Mononuclear cell (primary cell): ENCODE measurements around the gene RAET1L. TPM values are rescaled to one million over a fixed set of nuclear protein-coding genes. Genes with fewer than 3 reads are reported as not detected.
A peak's percentile ranks its signal among the peaks of the same experiment; 100 is the strongest.
"Not testable (repeated sequence)": the region's sequence is repeated elsewhere in the genome, so short reads cannot be mapped to it uniquely, and the experiment has no call there.

Experiments used
- H3K27me3 ChIP-seq: 2 replicates; pipeline ENCODE4 v1.6.0; 2011; ENCODE audit warnings: low read length, control low read depth; ENCODE audit not compliant: insufficient read depth
- H3K4me1 ChIP-seq: 2 replicates; pipeline ENCODE4 v1.5.1; 2011; ENCODE audit warnings: mild to moderate bottlenecking, low read length, control low read depth; ENCODE audit not compliant: insufficient read depth
- H3K4me3 ChIP-seq: 2 replicates; pipeline ENCODE4 v1.5.1; 2011; ENCODE audit warnings: mild to moderate bottlenecking, low read length, moderate library complexity
- H3K9me3 ChIP-seq: 2 replicates; pipeline ENCODE4 v1.5.1; 2011; ENCODE audit warnings: low read depth, mild to moderate bottlenecking, control low read depth, low read length
- total RNA-seq: library from RNA; depleted of rRNA; stranded (reverse); fragments of >200 nt; gene quantifications from one replicate; pipeline ENCODE4 v1.2.3, GENCODE V29; 2012

Gene RAET1L
- total RNA-seq, 1 donor = 0.10 TPM

- not testable (repeated sequence) for H3K9me3 ChIP-seq, H3K4me3 ChIP-seq, H3K4me1 ChIP-seq
- H3K27me3 ChIP-seq = peaks cover 83% of the 10 kb centered on the region
These were observed 10.6 kb downstream of the RAET1L start for GRCh38 chr6:150014623-150015280.

GRCh38 chr6:150013785-150014622 is 11.3 kb downstream of the RAET1L start:
- H3K27me3 ChIP-seq = peaks cover 86% of the 10 kb centered on the region
- H3K9me3 ChIP-seq, H3K4me1 ChIP-seq, H3K4me3 ChIP-seq: not testable (repeated sequence)

DNA sequence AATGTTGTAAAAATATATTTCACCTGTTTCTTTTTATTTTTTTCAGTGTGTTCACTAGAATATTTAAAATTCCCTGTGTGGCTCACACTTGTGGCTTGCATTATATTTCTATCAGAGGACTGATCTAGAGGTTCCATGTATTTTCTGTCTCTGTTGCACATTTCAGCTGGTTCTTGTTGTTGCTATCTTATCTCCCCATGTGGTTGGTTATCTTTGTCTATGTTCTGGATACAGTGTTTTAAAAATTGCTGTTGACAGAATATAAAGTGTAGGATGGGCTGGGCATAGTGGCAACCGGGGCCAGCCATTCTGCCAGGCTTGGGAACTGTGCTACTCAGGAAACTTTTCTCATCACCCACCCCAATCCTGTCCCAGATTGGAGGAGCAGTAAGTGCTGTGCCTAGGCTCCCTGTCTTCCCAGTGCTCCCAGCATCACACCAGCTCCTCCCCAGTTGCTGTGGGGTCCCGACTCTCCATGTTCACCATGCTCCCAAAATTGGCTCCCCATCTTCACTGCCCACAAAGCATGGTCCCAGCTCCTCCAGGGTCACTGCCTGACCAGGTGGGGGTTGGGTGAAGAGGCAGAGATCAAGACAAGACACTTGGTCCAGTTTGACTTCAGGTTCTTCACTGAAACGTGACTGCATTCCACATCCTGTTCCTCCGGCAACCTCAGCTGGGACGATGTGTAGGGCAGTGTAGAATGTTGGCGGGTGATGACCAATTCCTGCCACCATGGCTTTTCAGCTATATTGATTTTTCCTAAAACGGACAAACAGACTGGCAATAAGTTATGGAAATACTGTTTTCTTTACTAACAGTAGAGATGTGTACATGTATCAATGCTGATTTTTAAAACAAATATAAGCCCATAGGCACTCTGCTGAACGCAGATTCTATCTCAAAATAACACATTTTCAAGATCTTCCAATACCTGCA is 12.2 kb downstream of the RAET1L start:
- H3K9me3 ChIP-seq, H3K4me1 ChIP-seq, H3K4me3 ChIP-seq: not testable (repeated sequence)
- H3K27me3 ChIP-seq = peaks cover 89% of the 10 kb centered on the region

GRCh38 chr6:150008588-150008987 is 16.7 kb downstream of the RAET1L start:
- Histone ChIP-seq H3K4me3 (no peak overlapping the region), H3K4me1 (peaks cover 20% of the 10 kb centered on the region), H3K27me3 (peaks cover 53% of the 10 kb centered on the region), H3K9me3 (no peaks in the 10 kb centered on the region)

DNA sequence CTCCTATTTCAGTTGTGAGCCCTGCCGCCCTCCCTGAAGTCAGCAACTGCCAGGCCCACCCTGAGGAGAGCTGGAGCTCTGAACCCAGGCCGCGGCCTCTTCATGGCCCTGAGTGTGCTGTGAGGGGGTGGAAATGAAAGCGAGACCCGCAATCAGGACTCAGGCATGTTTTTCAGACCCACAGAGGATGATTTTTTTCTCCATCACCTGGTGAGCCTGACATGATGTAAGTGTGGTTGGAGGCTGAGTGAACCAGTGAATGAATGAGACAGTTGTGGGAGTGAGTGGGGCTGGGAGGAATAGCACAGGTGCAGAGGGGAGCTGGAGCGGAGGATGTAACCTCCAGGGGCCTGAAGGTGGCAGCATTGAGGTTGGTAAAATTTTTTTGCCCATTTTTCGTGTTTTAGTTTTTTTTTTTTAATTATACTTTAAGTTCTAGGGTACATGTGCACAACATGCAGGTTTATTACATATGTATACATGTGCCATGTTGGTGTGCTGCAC is 18.3 kb downstream of the RAET1L start:
- Histone ChIP-seq H3K27me3 (peaks cover 38% of the 10 kb centered on the region), H3K9me3 (no peaks in the 10 kb centered on the region), H3K4me1 (peaks cover 20% of the 10 kb centered on the region), H3K4me3 (no peak overlapping the region)

DNA sequence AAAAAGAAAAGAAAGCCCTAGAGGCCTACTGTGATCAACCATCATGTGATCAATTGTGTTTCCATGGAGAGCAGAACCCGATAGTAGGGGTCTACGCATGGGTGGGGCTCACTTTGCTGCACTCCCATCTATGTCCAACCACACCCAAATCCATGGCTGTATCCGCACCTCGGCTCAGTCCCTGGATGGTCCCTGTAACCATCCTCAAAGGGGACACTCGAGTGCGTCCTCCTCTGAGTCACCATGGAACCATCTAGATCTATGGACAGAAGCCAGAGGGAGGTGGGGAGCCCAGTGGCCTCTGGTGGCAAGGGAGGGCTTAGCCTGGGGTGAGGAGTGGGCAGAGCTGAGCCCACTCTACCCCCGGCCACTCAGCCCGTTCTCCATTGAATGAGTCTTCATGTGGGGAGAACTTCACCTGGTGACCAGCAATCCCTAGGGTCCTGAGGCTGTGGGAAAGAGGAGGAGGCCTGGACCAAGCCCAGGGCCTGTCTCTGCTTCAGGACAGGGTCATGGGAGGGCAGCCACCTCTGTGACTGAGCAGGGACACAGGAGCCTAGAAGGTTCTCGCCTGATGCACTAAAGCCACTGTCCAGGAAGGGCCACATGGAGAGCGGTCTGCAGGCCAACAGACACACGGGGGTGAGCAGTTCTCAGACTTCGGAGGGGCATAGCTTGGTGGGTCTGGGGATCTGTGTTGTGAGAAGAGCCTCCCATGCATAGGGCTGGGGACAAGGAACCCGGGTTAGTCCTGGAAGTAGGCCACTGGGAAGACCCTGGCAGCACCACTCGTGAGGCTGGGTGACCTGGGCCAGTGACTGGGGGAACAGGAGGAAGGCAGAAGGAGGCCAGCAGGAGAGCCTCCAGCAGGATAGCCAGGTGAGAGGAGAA is 19.3 kb downstream of the RAET1L start:
- Histone ChIP-seq H3K27me3 (peaks cover 28% of the 10 kb centered on the region), H3K4me1 (peaks cover 20% of the 10 kb centered on the region)

GRCh38 chr6:150004783-150005717 is 20.3 kb downstream of the RAET1L start:
- Histone ChIP-seq H3K4me3 (peak overlapping the region; percentile 53), H3K27me3 (peaks cover 22% of the 10 kb centered on the region), H3K9me3 (no peaks in the 10 kb centered on the region), H3K4me1 (peaks cover 20% of the 10 kb centered on the region)

More for the DNA sequence above, 19.3 kb downstream of the RAET1L start:
- Histone ChIP-seq H3K9me3 (no peaks in the 10 kb centered on the region), H3K4me3 (peak overlapping the region; percentile 53)

DNA sequence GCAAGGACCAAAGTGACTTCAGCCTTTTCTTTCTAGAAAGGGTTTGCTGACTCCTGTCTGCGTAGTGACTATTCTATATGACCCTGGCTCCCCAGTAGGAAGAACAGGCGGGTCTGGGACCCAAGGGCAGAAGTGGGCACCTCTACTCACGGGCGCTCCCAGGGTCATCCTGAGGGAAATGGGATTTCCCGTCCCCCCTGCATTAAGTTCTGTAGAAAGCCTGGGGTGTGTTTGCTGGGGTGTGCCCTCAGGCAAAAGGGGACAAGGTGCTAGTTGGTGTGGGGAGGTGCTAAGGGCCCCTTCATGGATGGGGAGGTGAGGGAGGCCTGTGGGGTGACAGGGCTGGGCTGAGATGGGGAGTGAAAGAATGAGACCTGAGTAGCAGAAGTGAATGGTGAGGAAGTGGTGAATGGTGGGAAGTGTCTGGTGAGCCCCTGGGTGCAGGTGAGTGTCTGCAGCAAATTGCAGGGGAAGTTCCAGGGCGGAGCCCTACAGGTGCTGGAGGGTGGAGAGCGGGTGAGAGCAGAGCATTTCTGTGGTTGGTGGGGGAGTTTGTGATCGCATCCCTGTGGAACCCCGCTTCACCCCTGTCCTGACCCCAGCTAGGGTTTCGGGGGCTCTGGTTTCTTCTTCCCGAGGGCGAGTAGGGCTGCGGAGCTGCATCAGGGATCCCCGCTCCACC is 21.1 kb downstream of the RAET1L start:
- H3K4me1 ChIP-seq = peaks cover 20% of the 10 kb centered on the region
- no peaks in the 10 kb centered on the region for H3K9me3 ChIP-seq
- H3K27me3 ChIP-seq = peaks cover 14% of the 10 kb centered on the region
- H3K4me3 ChIP-seq = peak overlapping the region; percentile 53

- not testable (repeated sequence) for H3K4me3 ChIP-seq, H3K9me3 ChIP-seq, H3K27me3 ChIP-seq
- H3K4me1 ChIP-seq = peaks cover 20% of the 10 kb centered on the region
These were observed 21.7 kb downstream of the RAET1L start for GRCh38 chr6:150003599-150003998.

DNA sequence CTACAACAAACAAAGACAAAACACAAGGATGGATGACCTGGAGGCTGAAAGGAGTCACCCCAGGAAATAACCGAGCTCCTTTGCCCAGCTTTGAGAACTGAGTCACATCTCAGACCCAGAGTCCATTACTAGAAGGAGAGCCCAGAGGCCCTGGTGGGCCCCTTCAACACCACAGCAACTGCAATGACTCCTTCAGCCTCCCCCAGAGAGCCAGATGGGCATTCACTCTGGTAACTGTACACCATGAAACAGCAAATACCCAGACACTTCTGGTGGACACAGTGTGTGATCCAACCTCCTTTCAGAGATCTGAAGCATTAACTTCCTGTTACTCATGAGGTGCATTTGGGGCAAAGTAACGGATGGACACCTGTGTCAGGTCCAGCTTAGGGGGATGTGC is 22.6 kb downstream of the RAET1L start:
- Histone ChIP-seq H3K4me3 (no peak overlapping the region), H3K9me3 (no peaks in the 10 kb centered on the region), H3K27me3 (peaks cover 6% of the 10 kb centered on the region), H3K4me1 (peaks cover 20% of the 10 kb centered on the region)

- Histone ChIP-seq H3K9me3 (no peaks in the 10 kb centered on the region), H3K4me3 (no peak overlapping the region), H3K4me1 (peaks cover 20% of the 10 kb centered on the region), H3K27me3 (peaks cover 14% of the 10 kb centered on the region)
These were observed 23.9 kb downstream of the RAET1L start for GRCh38 chr6:150001295-150002008.

GRCh38 chr6:149999636-150000035 is 25.7 kb downstream of the RAET1L start:
- H3K9me3 ChIP-seq = no peaks in the 10 kb centered on the region
- H3K4me3 ChIP-seq = no peak overlapping the region
- peaks cover 27% of the 10 kb centered on the region for H3K27me3 ChIP-seq
- H3K4me1 ChIP-seq = peaks cover 7% of the 10 kb centered on the region
